ENCODE data around the gene SLC10A1.
A peak's percentile ranks its signal among the peaks of the same experiment; 100 is the strongest.
"Not testable (repeated sequence)": the region's sequence is repeated elsewhere in the genome, so short reads cannot be mapped to it uniquely, and the experiment has no call there.

The SLC10A1 gene

GRCh38 chr14:69772082-69773017, 24.7 kb downstream of the SLC10A1 start:
- no peak for DNase-seq (ENCODE audit: low read depth in 2 of 3, low spot score in 2 of 3)

- DNase-seq (ENCODE audit: low read depth in 2 of 3, low spot score in 2 of 3), result no peak
Observed at GRCh38 chr14:69771136-69771535, 25.9 kb downstream of the SLC10A1 start.

GRCh38 chr14:69770559-69770958, 26.5 kb downstream of the SLC10A1 start:
- no peak for DNase-seq (ENCODE audit: low read depth in 2 of 3, low spot score in 2 of 3)

GRCh38 chr14:69769623-69770022, 27.4 kb downstream of the SLC10A1 start:
- no peak for DNase-seq (ENCODE audit: low read depth in 2 of 3, low spot score in 2 of 3)

- no peak for DNase-seq (ENCODE audit: low read depth in 2 of 3, low spot score in 2 of 3)
Observed at GRCh38 chr14:69768873-69769272, 28.2 kb downstream of the SLC10A1 start.

- peak; percentile 82 to 90 (median 84) for DNase-seq (ENCODE audit: low read depth in 2 of 3, low spot score in 2 of 3)
Observed at GRCh38 chr14:69767369-69767999, 29.6 kb downstream of the SLC10A1 start.

GRCh38 chr14:69766984-69767368, 30.1 kb downstream of the SLC10A1 start, which contains the start of gene SRSF5:
Gene SRSF5, plus strand, starts transcription at chr14:69767142. Its CDS starts 1,015 bp downstream, at chr14:69768157.
- peak; percentile 83 to 89 (median 88) for DNase-seq (ENCODE audit: low read depth in 2 of 3, low spot score in 2 of 3)

- no peak for DNase-seq (ENCODE audit: low read depth in 2 of 3, low spot score in 2 of 3)
Observed at GRCh38 chr14:69763761-69764510, 33.1 kb downstream of the SLC10A1 start.

GRCh38 chr14:69760810-69761209, 36.2 kb downstream of the SLC10A1 start:
- no peak for DNase-seq (ENCODE audit: low read depth in 2 of 3, low spot score in 2 of 3)

- DNase-seq (ENCODE audit: low read depth in 2 of 3, low spot score in 2 of 3), result no peak
Observed at GRCh38 chr14:69756298-69756697, 40.7 kb downstream of the SLC10A1 start.

- DNase-seq (ENCODE audit: low read depth in 2 of 3, low spot score in 2 of 3), result no peak
Observed at GRCh38 chr14:69755784-69756183, 41.3 kb downstream of the SLC10A1 start.

GRCh38 chr14:69755296-69755695, 41.7 kb downstream of the SLC10A1 start:
- DNase-seq (ENCODE audit: low read depth in 2 of 3, low spot score in 2 of 3), result no peak

GRCh38 chr14:69754487-69754886, 42.6 kb downstream of the SLC10A1 start:
- no peak for DNase-seq (ENCODE audit: low read depth in 2 of 3, low spot score in 2 of 3)

GRCh38 chr14:69753860-69754259, 43.2 kb downstream of the SLC10A1 start:
- no peak for DNase-seq (ENCODE audit: low read depth in 2 of 3, low spot score in 2 of 3)

GRCh38 chr14:69752773-69753172, 44.3 kb downstream of the SLC10A1 start:
- no peak for DNase-seq (ENCODE audit: low read depth in 2 of 3, low spot score in 2 of 3)

GRCh38 chr14:69750495-69750894, 46.5 kb downstream of the SLC10A1 start:
- DNase-seq (ENCODE audit: low read depth in 2 of 3, low spot score in 2 of 3), result no peak

- DNase-seq (ENCODE audit: low read depth in 2 of 3, low spot score in 2 of 3), result no peak
Observed at GRCh38 chr14:69749956-69750355, 47.1 kb downstream of the SLC10A1 start.

- DNase-seq (ENCODE audit: low read depth in 2 of 3, low spot score in 2 of 3), result no peak
Observed at GRCh38 chr14:69741055-69741454, 56.0 kb downstream of the SLC10A1 start.

GRCh38 chr14:69736405-69736804, 60.6 kb downstream of the SLC10A1 start:
- DNase-seq (ENCODE audit: low read depth in 2 of 3, low spot score in 2 of 3), result not testable (repeated sequence)

GRCh38 chr14:69731919-69732598, 65.0 kb downstream of the SLC10A1 start:
- DNase-seq (ENCODE audit: low read depth in 2 of 3, low spot score in 2 of 3), result not testable (repeated sequence)

GRCh38 chr14:69727860-69728259, 69.2 kb downstream of the SLC10A1 start:
- DNase-seq (ENCODE audit: low read depth in 2 of 3, low spot score in 2 of 3), result no peak

Data from activated CD8-positive, alpha-beta memory T cell treated with anti-CD3 and anti-CD28 coated beads for 48 hours (primary cell).